HG03280 (cell line): ENCODE measurements around the gene SLC9A3.
"Not testable (repeated sequence)": the region's sequence is repeated elsewhere in the genome, so short reads cannot be mapped to it uniquely, and the experiment has no call there.

Experiments used
- ATAC-seq: cut with Tn5 transposase; IDR thresholded peaks from one replicate; pipeline ENCODE4 v1.9.1; 2021; ENCODE audit warnings: mild to moderate bottlenecking, moderate library complexity; ENCODE audit not compliant: unreplicated experiment

Gene SLC9A3

DNA sequence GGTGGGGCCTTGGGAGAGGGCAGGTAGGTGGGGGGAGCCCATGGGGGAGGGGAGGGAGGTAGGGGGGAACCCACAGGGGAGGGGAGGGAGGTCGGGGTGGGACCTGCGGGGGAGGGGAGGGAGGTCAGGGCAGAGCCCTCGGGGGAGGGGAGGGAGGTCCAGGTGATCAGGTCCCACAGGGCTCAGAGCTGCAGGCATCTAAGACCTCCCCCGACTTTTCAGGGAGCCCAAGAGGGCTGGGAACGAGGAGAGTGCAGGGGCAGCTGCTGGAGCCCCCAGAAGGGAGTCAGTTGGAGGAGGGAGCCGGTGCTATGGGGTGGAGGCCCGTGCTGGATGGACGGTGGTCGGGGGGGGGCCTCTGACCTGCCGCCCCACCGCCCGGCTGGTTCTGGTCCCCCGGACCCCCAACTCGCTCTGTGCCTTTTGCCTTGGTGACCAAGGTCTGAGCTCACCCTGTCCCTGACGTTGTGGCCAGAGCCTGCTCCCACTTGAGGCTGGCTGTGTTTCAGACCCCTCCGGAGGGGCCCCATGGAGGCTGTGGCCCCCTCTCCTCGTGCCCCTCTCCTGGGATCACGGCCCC is 31.8 kb downstream of the SLC9A3 start:
- no peak for ATAC-seq

- ATAC-seq = no peak
Observed at GRCh38 chr5:491856-492155, 32.4 kb downstream of the SLC9A3 start.

DNA sequence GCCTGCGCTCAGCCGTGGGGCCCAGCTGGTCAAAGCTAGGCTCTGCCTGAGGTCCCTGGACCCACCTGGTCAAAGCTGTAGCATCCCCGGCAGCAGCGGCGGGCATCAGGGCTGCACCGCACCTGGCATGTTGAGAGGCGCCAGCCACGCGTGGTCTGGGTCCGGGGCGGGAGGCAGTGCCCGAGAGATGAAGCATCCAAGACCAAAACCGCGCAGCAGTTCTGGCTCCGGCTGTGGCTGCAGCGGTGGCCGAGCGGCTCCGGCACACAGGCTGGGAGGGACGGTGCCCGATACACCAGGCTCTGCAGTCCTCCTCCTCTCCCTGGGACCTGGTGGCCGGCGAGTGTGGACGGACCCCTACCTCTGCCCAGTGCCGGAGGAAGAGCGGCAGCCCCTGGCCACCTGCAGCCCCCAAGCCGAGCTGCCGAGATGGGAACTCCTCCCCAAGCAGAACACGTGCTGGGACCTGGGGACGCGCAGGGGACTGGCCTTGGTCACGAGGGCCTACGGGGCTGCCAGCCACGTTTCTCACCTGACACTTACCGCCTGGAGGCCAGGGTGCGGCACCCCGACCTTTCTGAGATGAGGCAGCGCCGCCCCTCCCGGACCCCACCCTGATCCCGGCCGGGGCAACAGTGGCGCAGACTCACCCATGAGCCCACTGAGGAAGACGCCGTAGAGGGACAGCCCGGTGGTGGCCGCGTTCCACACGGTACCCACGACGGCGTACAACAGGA is 33.0 kb downstream of the SLC9A3 start:
- no peak for ATAC-seq

- no peak for ATAC-seq
Observed at GRCh38 chr5:490116-491106, 33.8 kb downstream of the SLC9A3 start.

DNA sequence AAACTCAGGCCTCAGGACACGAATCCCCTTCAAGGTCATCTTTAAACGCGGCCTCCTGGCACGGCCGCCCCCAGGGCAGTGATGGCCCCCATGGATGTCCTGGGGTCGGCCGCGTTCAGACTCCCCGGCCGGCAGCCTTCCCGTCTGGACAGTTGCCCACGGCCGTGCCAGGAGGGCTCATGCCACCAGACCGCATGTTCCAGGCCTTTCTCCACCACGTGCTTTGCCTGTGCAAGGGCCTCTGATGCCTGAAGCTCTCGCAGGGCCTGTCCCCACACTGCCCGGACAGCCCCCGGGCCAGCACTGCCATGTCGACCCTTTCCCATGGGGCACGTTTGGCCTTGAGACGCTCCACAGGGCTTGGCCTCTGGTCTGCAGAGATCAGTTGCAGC is 34.6 kb downstream of the SLC9A3 start:
- ATAC-seq = no peak

GRCh38 chr5:488744-489688 is 35.2 kb downstream of the SLC9A3 start:
- ATAC-seq = no peak

DNA sequence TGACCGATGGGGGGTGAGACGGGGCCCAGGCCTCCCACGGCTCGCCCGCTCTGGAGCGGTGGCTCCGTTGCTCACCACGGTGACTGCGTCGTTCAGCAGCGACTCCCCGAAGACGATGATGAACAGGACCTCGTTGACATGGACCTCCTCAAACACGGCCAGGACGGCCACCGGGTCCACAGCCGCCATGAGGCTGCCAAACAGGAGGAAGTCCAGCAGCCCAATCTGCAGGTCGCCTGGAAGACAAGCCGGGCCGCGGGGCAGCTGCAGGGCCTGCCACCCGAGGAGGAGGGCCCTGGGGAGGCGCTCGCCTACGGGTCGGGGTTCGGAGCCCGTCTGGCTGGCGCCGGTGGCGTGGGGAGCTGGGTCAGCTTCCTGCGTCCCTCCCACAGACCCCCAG is 36.0 kb downstream of the SLC9A3 start:
- no peak for ATAC-seq

DNA sequence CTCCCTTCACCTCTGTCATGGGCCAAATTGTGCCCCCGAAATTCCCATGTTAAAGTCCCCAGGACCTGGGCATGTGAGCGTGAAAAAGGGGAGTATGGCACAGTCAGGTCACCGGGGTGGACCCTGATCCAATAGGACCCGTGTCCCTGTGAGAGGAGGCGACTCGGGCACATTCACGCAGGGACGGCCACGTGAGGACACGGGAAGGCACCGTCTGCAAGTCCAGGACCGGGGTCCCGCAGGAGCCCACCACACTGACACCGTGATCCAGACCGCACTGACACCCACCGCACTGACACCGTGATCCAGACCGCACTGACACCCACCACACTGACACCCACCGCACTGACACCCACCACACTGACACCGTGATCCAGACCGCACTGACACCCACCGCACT is 37.7 kb downstream of the SLC9A3 start:
- not testable (repeated sequence) for ATAC-seq

DNA sequence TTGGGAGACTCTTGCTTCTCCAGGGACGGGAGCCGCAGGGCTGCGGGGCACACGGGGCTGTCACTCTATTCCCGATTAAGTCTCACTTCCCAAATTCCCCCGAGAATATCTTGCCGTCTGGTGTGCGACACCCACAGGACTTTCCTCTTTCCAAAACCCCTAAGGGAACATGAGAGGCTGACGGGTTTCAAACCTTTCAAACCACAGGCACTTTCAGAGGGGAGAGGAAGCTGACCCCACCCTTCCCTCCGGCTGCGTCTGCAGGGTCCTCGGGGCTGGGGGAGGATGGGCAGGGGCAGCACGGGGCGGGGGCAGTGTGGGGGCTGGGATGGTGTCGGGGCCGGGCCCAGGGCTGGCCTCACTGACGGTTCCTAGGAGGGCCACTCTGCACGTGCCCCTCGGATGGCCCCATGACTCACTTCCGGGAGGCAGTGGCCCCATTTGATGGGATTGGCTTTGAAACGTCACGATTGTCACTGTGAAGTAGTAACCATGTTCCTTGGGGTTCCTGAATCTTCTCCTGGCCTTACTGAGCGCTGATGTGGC is 38.2 kb downstream of the SLC9A3 start:
- no peak for ATAC-seq

- no peak for ATAC-seq
Observed at GRCh38 chr5:485113-485945, 38.9 kb downstream of the SLC9A3 start.

DNA sequence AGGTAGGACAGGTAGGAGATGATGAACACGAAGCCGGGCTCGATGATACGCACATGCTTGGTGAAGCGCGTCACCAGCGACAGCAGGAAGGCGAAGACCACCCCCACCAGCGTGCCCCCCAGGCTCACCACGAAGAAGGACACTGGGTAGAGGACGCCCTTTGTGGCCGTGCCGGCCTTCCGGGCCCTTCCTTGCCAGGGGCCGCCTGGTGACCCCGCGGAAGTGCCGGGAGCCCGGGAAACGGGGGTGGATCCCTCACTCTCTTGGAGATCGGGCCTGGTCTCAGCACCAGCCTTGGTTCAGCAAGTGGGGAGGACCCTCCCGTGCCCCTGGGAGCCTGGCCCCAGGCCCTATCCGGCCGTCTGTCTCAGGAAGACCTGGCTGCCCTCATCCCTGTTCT is 39.7 kb downstream of the SLC9A3 start:
- no peak for ATAC-seq

DNA sequence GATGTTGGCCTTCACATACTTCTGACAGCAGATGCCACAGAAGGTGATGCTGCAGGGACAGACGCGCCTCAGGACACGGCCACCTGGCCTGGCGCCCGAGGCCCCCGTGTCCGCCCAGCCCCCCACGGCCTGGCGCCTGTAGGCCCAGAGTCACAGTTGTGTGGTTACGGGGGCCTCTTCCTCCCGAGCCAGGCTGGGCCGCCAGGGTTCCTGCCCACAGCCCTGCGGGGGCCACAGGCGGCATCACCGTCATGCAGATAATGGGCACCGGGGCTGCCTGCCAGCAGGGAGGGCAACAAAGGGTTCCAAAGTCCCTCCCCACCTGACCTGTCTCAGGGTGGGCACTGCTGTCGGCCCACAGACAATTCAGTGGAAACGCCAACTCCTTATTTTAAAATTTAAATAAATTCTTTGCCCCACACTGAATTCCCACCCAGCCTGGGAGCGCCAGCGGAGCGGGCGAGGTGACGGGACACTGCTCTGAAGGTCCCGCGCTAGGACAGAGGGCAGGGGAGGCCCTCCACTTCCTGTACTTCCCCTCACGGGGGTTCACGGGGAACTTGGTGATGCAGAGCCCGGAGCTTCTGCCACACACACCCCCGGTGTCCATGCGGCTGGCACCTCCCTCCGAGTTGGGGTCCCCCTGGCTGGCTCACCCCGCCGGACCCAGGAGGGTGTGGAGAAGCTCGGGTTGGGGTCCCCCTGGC is 40.7 kb downstream of the SLC9A3 start:
- ATAC-seq = no peak

- ATAC-seq = no peak
Observed at GRCh38 chr5:483011-483410, 41.2 kb downstream of the SLC9A3 start.

DNA sequence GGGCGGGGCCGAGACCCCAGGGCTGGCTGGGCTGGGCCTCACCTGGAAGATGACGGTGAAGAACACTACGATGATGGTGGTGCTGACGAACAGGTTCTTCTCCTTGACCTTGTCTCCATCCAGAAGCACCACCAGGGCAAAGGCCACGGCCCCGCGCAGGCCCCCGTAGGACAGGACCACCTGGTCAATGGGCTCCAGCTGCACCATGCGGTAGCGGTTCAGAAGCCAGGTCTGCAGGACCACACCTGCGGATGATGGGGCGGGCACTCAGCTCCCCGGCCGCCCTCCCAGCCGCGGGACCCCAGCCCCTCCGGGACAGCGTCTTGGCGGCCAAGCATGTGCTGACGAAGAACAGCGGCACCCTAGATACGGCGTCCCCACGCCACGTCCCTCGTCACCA is 41.7 kb downstream of the SLC9A3 start:
- no peak for ATAC-seq

DNA sequence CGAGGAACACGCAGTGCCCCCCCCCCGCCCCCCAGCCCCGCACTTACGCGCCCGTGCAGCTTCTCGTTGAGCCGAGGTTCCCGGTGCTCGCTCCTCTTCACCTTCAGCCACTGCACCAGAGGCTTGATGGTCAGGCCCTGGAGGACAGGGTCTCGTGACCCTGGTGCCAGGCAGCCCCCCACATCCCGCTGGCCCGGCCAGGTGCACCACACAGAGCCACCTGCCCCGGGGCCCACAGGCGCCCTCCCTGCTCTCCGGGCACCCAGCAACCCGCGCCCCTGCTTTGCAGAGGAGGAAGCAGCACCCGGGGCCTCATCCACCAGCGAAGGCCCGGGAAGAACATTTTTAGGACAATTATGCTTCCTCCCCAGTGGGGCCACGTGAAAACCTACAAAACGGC is 42.2 kb downstream of the SLC9A3 start:
- ATAC-seq = no peak

DNA sequence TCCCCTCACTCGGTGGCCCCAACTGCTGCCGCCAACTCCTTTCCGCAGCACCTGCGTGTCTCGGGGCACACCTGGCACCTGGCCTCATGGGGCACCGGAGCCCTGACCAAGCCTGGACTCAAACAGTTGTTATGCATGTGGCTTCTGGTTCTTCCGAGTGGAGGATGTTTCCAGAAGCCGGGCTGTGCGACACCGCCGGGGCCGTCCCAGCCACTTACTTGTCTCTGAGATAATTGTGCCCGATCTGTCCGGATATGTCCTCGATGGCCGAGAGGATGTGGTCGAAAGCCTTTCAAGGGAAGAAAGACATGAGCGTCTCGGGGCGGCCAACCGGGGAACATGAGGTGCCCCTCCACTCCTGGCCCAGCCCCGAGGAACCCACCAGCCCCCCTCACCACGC is 42.9 kb downstream of the SLC9A3 start:
- ATAC-seq = no peak

DNA sequence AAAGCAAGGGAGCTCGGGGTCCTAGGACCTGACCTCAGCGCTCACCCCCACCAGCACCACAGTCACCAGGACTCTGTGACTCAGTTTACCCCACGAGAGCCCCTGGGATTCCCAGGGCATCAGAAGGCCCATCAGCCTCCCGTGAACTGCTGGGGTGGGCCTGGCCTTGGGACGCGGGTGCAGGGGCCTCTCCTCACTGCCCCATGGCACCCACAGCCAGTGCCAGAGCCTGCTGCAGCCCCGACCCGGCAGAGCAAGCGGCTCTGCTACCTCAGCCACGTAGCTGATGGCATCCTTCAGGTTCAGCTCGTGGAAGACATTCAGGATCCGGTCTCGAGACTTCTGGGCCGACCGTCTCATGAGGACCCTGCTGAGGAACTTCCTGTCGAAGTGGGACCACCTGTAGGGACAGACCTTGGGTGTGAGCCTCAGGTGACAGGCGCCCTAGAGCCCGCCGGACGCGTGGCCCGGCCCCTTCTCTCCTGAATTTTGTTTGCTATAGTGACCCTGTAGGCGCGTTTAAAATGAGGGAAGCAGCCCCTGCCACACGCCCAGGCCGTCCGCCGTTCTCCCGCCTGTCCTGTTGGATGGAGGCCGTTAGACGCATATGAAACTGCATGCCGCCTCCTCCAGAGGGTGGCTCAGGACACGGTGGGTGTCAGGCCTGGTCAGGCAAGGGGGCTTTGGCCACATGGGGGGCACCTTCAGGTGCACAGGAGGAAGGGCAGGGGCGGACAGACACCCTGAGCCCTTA is 44.5 kb downstream of the SLC9A3 start:
- no peak for ATAC-seq

GRCh38 chr5:478982-479535 is 45.2 kb downstream of the SLC9A3 start:
- no peak for ATAC-seq
